ENCODE data around the gene TMEM97. TPM values are rescaled to one million over a fixed set of nuclear protein-coding genes. Genes with fewer than 3 reads are reported as not detected.

Gene TMEM97
- polyA plus RNA-seq, 2 donors, result 7.4 to 8.9 TPM

GRCh38 chr17:28350271-28350670, 31.3 kb downstream of the TMEM97 start:
- Histone ChIP-seq H3K9me3 (ENCODE audit: control insufficient read depth in 2 of 2, insufficient read depth in 1 of 2, low read depth in 1 of 2, low read length in 1 of 2) (no peaks in the 10 kb centered on the region), H3K27me3 (ENCODE audit: control insufficient read depth in 1 of 2, insufficient read depth in 2 of 2, low read length in 2 of 2) (no peaks in the 10 kb centered on the region), H3K4me3 (ENCODE audit: low read depth in 1 of 2, low read length in 2 of 2) (no peak overlapping the region), H3K4me1 (ENCODE audit: control insufficient read depth in 2 of 2, insufficient read depth in 2 of 2, low read length in 1 of 2) (peaks cover 3 to 4% of the 10 kb centered on the region in 2 donors), H3K36me3 (ENCODE audit: control insufficient read depth in 2 of 2, insufficient read depth in 2 of 2, low read length in 1 of 2) (peaks cover 21 to 48% of the 10 kb centered on the region in 2 donors), H3K27ac (ENCODE audit: low read depth in 2 of 2, low read length in 1 of 2) (no peak overlapping the region)
- WGBS, 2 donors, result 90 to 93% methylated on average over 7 of the region's 7 CpGs

GRCh38 chr17:28357061-28357900, 38.3 kb downstream of the TMEM97 start, which contains the start of gene POLDIP2:
Gene POLDIP2 (minus strand): TSS chr17:28357527. CDS start chr17:28357448, 79 bp downstream.
- Histone ChIP-seq H3K4me1 (ENCODE audit: control insufficient read depth in 2 of 2, insufficient read depth in 2 of 2, low read length in 1 of 2) (peaks cover 0 to 3% of the 10 kb centered on the region in 2 donors), H3K27ac (ENCODE audit: low read depth in 2 of 2, low read length in 1 of 2) (peak within 1 kb of the TSS; percentile 80 to 86), H3K4me3 (ENCODE audit: low read depth in 1 of 2, low read length in 2 of 2) (peak within 1 kb of the TSS; percentile 77 to 93), H3K36me3 (ENCODE audit: control insufficient read depth in 2 of 2, insufficient read depth in 2 of 2, low read length in 1 of 2) (peaks cover 20 to 25% of the 10 kb centered on the region in 2 donors), H3K27me3 (ENCODE audit: control insufficient read depth in 1 of 2, insufficient read depth in 2 of 2, low read length in 2 of 2) (no peaks in the 10 kb centered on the region), H3K9me3 (ENCODE audit: control insufficient read depth in 2 of 2, insufficient read depth in 1 of 2, low read depth in 1 of 2, low read length in 1 of 2) (no peaks in the 10 kb centered on the region)
- 0% methylated on average over 78 to 80 of the region's 80 CpGs for WGBS, 2 donors

- H3K4me3 ChIP-seq (ENCODE audit: low read depth in 1 of 2, low read length in 2 of 2), result peak overlapping the region; percentile 77 to 93
- peaks cover 18 to 29% of the 10 kb centered on the region in 2 donors for H3K36me3 ChIP-seq (ENCODE audit: control insufficient read depth in 2 of 2, insufficient read depth in 2 of 2, low read length in 1 of 2)
- H3K27me3 ChIP-seq (ENCODE audit: control insufficient read depth in 1 of 2, insufficient read depth in 2 of 2, low read length in 2 of 2), result no peaks in the 10 kb centered on the region
- H3K9me3 ChIP-seq (ENCODE audit: control insufficient read depth in 2 of 2, insufficient read depth in 1 of 2, low read depth in 1 of 2, low read length in 1 of 2), result no peaks in the 10 kb centered on the region
- H3K4me1 ChIP-seq (ENCODE audit: control insufficient read depth in 2 of 2, insufficient read depth in 2 of 2, low read length in 1 of 2), result peaks cover 0 to 3% of the 10 kb centered on the region in 2 donors
- 3 to 4% methylated on average over 4 of the region's 4 CpGs for WGBS, 2 donors
- peak overlapping the region; percentile 62 to 83 for H3K27ac ChIP-seq (ENCODE audit: low read depth in 2 of 2, low read length in 1 of 2)
Observed at GRCh38 chr17:28357901-28358197, 38.8 kb downstream of the TMEM97 start.

- H3K4me1 ChIP-seq (ENCODE audit: control insufficient read depth in 2 of 2, insufficient read depth in 2 of 2, low read length in 1 of 2), result no peaks in the 10 kb centered on the region
- no peaks in the 10 kb centered on the region for H3K9me3 ChIP-seq (ENCODE audit: control insufficient read depth in 2 of 2, insufficient read depth in 1 of 2, low read depth in 1 of 2, low read length in 1 of 2)
- WGBS, 2 donors, result 82 to 86% methylated on average over 5 of the region's 5 CpGs
- H3K27ac ChIP-seq (ENCODE audit: low read depth in 2 of 2, low read length in 1 of 2), result no peak overlapping the region
- H3K36me3 ChIP-seq (ENCODE audit: control insufficient read depth in 2 of 2, insufficient read depth in 2 of 2, low read length in 1 of 2), result peaks cover 15 to 24% of the 10 kb centered on the region in 2 donors
- H3K27me3 ChIP-seq (ENCODE audit: control insufficient read depth in 1 of 2, insufficient read depth in 2 of 2, low read length in 2 of 2), result no peaks in the 10 kb centered on the region
- H3K4me3 ChIP-seq (ENCODE audit: low read depth in 1 of 2, low read length in 2 of 2), result no peak overlapping the region
Observed at GRCh38 chr17:28363186-28363585, 44.2 kb downstream of the TMEM97 start.

GRCh38 chr17:28363776-28364650, 45.0 kb downstream of the TMEM97 start:
- WGBS, 2 donors, result 87 to 89% methylated on average over 8 of the region's 8 CpGs
- no peaks in the 10 kb centered on the region for H3K4me1 ChIP-seq (ENCODE audit: control insufficient read depth in 2 of 2, insufficient read depth in 2 of 2, low read length in 1 of 2)
- peaks cover 15 to 24% of the 10 kb centered on the region in 2 donors for H3K36me3 ChIP-seq (ENCODE audit: control insufficient read depth in 2 of 2, insufficient read depth in 2 of 2, low read length in 1 of 2)
- H3K27me3 ChIP-seq (ENCODE audit: control insufficient read depth in 1 of 2, insufficient read depth in 2 of 2, low read length in 2 of 2), result no peaks in the 10 kb centered on the region
- no peaks in the 10 kb centered on the region for H3K9me3 ChIP-seq (ENCODE audit: control insufficient read depth in 2 of 2, insufficient read depth in 1 of 2, low read depth in 1 of 2, low read length in 1 of 2)
- no peak overlapping the region for H3K27ac ChIP-seq (ENCODE audit: low read depth in 2 of 2, low read length in 1 of 2)
- H3K4me3 ChIP-seq (ENCODE audit: low read depth in 1 of 2, low read length in 2 of 2), result no peak overlapping the region

- Histone ChIP-seq H3K36me3 (ENCODE audit: control insufficient read depth in 2 of 2, insufficient read depth in 2 of 2, low read length in 1 of 2) (peaks cover 15 to 24% of the 10 kb centered on the region in 2 donors), H3K4me3 (ENCODE audit: low read depth in 1 of 2, low read length in 2 of 2) (no peak within 1 kb of the TSS), H3K27ac (ENCODE audit: low read depth in 2 of 2, low read length in 1 of 2) (no peak within 1 kb of the TSS), H3K27me3 (ENCODE audit: control insufficient read depth in 1 of 2, insufficient read depth in 2 of 2, low read length in 2 of 2) (no peaks in the 10 kb centered on the region), H3K9me3 (ENCODE audit: control insufficient read depth in 2 of 2, insufficient read depth in 1 of 2, low read depth in 1 of 2, low read length in 1 of 2) (no peaks in the 10 kb centered on the region), H3K4me1 (ENCODE audit: control insufficient read depth in 2 of 2, insufficient read depth in 2 of 2, low read length in 1 of 2) (no peaks in the 10 kb centered on the region)
- 90 to 92% methylated on average over 12 to 13 of the region's 13 CpGs for WGBS, 2 donors
Observed at GRCh38 chr17:28364665-28365363, 45.8 kb downstream of the TMEM97 start, which contains the start of gene SEBOX. Gene SEBOX (minus strand): TSS chr17:28365199. CDS start chr17:28365151, 48 bp downstream.

- 84 to 92% methylated on average over 3 of the region's 3 CpGs for WGBS, 2 donors
- H3K27ac ChIP-seq (ENCODE audit: low read depth in 2 of 2, low read length in 1 of 2), result no peak overlapping the region
- peaks cover 9 to 20% of the 10 kb centered on the region in 2 donors for H3K36me3 ChIP-seq (ENCODE audit: control insufficient read depth in 2 of 2, insufficient read depth in 2 of 2, low read length in 1 of 2)
- no peaks in the 10 kb centered on the region for H3K9me3 ChIP-seq (ENCODE audit: control insufficient read depth in 2 of 2, insufficient read depth in 1 of 2, low read depth in 1 of 2, low read length in 1 of 2)
- H3K4me3 ChIP-seq (ENCODE audit: low read depth in 1 of 2, low read length in 2 of 2), result no peak overlapping the region
- H3K27me3 ChIP-seq (ENCODE audit: control insufficient read depth in 1 of 2, insufficient read depth in 2 of 2, low read length in 2 of 2), result no peaks in the 10 kb centered on the region
- no peaks in the 10 kb centered on the region for H3K4me1 ChIP-seq (ENCODE audit: control insufficient read depth in 2 of 2, insufficient read depth in 2 of 2, low read length in 1 of 2)
Observed at GRCh38 chr17:28365487-28365886, 46.5 kb downstream of the TMEM97 start.

- 70 to 90% methylated on average over 1 of the region's 1 CpG for WGBS, 2 donors
- H3K4me3 ChIP-seq (ENCODE audit: low read depth in 1 of 2, low read length in 2 of 2), result no peak overlapping the region
- no peak overlapping the region for H3K27ac ChIP-seq (ENCODE audit: low read depth in 2 of 2, low read length in 1 of 2)
- H3K36me3 ChIP-seq (ENCODE audit: control insufficient read depth in 2 of 2, insufficient read depth in 2 of 2, low read length in 1 of 2), result peaks cover 0 to 12% of the 10 kb centered on the region in 2 donors
- H3K4me1 ChIP-seq (ENCODE audit: control insufficient read depth in 2 of 2, insufficient read depth in 2 of 2, low read length in 1 of 2), result peaks cover 0 to under 1% of the 10 kb centered on the region in 2 donors
- no peaks in the 10 kb centered on the region for H3K27me3 ChIP-seq (ENCODE audit: control insufficient read depth in 1 of 2, insufficient read depth in 2 of 2, low read length in 2 of 2)
- no peaks in the 10 kb centered on the region for H3K9me3 ChIP-seq (ENCODE audit: control insufficient read depth in 2 of 2, insufficient read depth in 1 of 2, low read depth in 1 of 2, low read length in 1 of 2)
Observed at GRCh38 chr17:28366605-28367004, 47.6 kb downstream of the TMEM97 start.

Measured in esophagus (tissue), 2 donors.